LNCaP clone FGC (cell line): ENCODE data around the gene CYP2D6.

Experiments used
- DNase-seq: peaks from one replicate; pipeline ENCODE4 v3.0.0-alpha.2; 2011; ENCODE audit warnings: low read depth
- H3K4me3 ChIP-seq: 2 replicates; pipeline ENCODE4 v1.5.1; 2011; ENCODE audit warnings: mild to moderate bottlenecking, low read depth, low read length, control low read depth
- TF ChIP-seq, protein P1 (sequence below): IDR thresholded peaks from 2 replicates; pipeline ENCODE4 v1.5.1; 2012; ENCODE audit warnings: mild to moderate bottlenecking; ENCODE audit not compliant: control insufficient read depth, insufficient read depth; ENCODE audit errors: extremely low read depth

The CYP2D6 gene

DNA sequence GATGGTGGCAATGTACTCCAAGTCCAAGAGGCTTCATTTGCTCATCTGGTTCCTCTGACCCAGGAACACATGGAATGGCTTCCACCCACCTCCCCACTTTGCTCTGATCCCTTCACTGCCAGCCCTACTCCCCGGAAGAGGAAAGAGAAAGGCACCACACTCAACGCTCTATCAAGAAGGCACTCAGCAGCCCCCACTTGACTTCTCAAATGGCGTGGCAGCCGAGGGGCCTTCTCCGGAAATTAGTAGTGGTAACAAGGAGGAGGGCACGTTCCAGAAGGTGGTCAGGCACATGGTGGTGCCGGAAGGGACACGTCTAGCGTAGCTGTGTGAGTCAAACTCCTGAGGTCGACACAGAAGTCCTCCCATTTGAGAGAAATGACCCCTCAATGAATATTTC lies 36.5 kb upstream of the CYP2D6 start:
- TF ChIP-seq, protein P1, sequence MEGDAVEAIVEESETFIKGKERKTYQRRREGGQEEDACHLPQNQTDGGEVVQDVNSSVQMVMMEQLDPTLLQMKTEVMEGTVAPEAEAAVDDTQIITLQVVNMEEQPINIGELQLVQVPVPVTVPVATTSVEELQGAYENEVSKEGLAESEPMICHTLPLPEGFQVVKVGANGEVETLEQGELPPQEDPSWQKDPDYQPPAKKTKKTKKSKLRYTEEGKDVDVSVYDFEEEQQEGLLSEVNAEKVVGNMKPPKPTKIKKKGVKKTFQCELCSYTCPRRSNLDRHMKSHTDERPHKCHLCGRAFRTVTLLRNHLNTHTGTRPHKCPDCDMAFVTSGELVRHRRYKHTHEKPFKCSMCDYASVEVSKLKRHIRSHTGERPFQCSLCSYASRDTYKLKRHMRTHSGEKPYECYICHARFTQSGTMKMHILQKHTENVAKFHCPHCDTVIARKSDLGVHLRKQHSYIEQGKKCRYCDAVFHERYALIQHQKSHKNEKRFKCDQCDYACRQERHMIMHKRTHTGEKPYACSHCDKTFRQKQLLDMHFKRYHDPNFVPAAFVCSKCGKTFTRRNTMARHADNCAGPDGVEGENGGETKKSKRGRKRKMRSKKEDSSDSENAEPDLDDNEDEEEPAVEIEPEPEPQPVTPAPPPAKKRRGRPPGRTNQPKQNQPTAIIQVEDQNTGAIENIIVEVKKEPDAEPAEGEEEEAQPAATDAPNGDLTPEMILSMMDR, result no peak
- no peak for DNase-seq
- H3K4me3 ChIP-seq, result no peak overlapping the region

GRCh38 chr22:42164901-42165300 lies 34.3 kb upstream of the CYP2D6 start:
- no peak overlapping the region for H3K4me3 ChIP-seq
- no peak for DNase-seq
- TF ChIP-seq, protein P1, result no peak

GRCh38 chr22:42163515-42163914 lies 32.9 kb upstream of the CYP2D6 start:
- TF ChIP-seq, protein P1, result no peak
- no peak for DNase-seq

GRCh38 chr22:42162728-42163489 lies 32.3 kb upstream of the CYP2D6 start:
- TF ChIP-seq, protein P1, result no peak
- H3K4me3 ChIP-seq, result no peak overlapping the region
- DNase-seq, result no peak

More at GRCh38 chr22:42163515-42163914, 32.9 kb upstream of the CYP2D6 start:
- H3K4me3 ChIP-seq, result no peak overlapping the region

GRCh38 chr22:42160830-42161696 lies 30.5 kb upstream of the CYP2D6 start:
- DNase-seq, result no peak
- no peak overlapping the region for H3K4me3 ChIP-seq
- TF ChIP-seq, protein P1, result no peak

DNA sequence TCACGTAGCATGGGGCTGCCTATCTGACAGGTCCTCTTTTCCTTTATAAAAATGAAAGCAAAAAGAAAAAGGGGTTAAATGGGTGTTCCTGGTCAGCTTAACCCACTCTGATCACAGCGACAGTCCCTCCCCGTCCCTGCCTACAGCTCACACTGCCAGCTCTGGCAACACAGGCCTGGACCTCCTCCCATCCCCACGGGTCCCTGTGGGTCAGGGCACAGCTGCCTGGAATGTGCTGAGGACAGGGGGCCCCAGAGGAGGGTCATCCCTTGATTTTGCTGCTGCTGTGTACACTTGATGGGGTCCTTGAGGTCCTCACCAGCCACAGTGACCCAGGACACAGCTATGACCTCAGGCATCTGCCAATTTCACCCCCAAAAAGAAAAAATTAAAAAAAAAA lies 29.6 kb upstream of the CYP2D6 start:
- TF ChIP-seq, protein P1, result no peak
- DNase-seq, result no peak

More for the DNA sequence above, 29.6 kb upstream of the CYP2D6 start:
- H3K4me3 ChIP-seq, result no peak overlapping the region
